MCF 10A (cell line): ENCODE data around the gene CSF2RB. TPM values are rescaled to one million over a fixed set of nuclear protein-coding genes. Genes with fewer than 3 reads are reported as not detected.

ENCODE experiments used
- BruUV-seq: library from RNA; stranded (reverse); fragments of 400-500 nt; replicated peaks from 2 replicates; lab custom pipeline; 2021; lab: Mats Ljungman, UMichigan
- CTCF ChIA-PET: fragments of 300-600 bp; sonication (Branson Sonifier 250); formaldehyde crosslinking; extraction: SDS; loops from one replicate; lab custom pipeline; 2021; ENCODE audit warnings: antibody characterized with exemption, inconsistent platforms; lab: Yijun Ruan, JAX
- POLR2A ChIA-PET: fragments of 300-600, 350-650 bp; sonication (Branson Sonifier 250); formaldehyde crosslinking; extraction: SDS; loops from one replicate; lab custom pipeline; 2020; ENCODE audit warnings: antibody characterized with exemption, inconsistent platforms; lab: Yijun Ruan, JAX
- DNase-seq: peaks from one replicate; pipeline ENCODE4 v3.0.0-alpha.2; 2018; ENCODE audit not compliant: unreplicated experiment
- H3K27ac Mint-ChIP-seq: one replicate; pipeline ENCODE4 v1.8.0; 2022; ENCODE audit warnings: mild to moderate bottlenecking, low read depth, mixed read lengths; ENCODE audit not compliant: unreplicated experiment
- H3K27me3 Mint-ChIP-seq: one replicate; pipeline ENCODE4 v1.8.0; 2022; ENCODE audit warnings: mixed read lengths; ENCODE audit not compliant: insufficient read depth, unreplicated experiment
- H3K36me3 Mint-ChIP-seq: one replicate; pipeline ENCODE4 v1.8.0; 2022; ENCODE audit warnings: mild to moderate bottlenecking, moderate library complexity, mixed read lengths; ENCODE audit not compliant: insufficient read depth, unreplicated experiment
- H3K4me1 Mint-ChIP-seq: one replicate; pipeline ENCODE4 v1.8.0; 2022; ENCODE audit warnings: mixed read lengths; ENCODE audit not compliant: insufficient read depth, unreplicated experiment
- H3K4me3 Mint-ChIP-seq: one replicate; pipeline ENCODE4 v1.8.0; 2022; ENCODE audit warnings: mild to moderate bottlenecking, moderate library complexity, mixed read lengths; ENCODE audit not compliant: unreplicated experiment
- H3K9me3 Mint-ChIP-seq: one replicate; pipeline ENCODE4 v1.8.0; 2022; ENCODE audit warnings: mixed read lengths; ENCODE audit not compliant: unreplicated experiment
- intact Hi-C: fragments of 100-400 bp; cut with micrococcal nuclease; formaldehyde crosslinking; loops from 2 replicates; pipeline ENCODE4 v1.14.1; 2022
- total RNA-seq: library from RNA; stranded (reverse); gene quantifications from 2 replicates; pipeline ENCODE4 v1.2.3, GENCODE V29; 2022
- TF ChIP-seq, protein P1 (sequence below): fragments of 200-600 bp; IDR thresholded peaks from one replicate; pipeline ENCODE4 v1.8.0; 2022; ENCODE audit warnings: antibody characterized with exemption, mild to moderate bottlenecking; ENCODE audit not compliant: unreplicated experiment

The CSF2RB gene
- total RNA-seq, 1 experiment from 2014 or later, result not detected

DNA sequence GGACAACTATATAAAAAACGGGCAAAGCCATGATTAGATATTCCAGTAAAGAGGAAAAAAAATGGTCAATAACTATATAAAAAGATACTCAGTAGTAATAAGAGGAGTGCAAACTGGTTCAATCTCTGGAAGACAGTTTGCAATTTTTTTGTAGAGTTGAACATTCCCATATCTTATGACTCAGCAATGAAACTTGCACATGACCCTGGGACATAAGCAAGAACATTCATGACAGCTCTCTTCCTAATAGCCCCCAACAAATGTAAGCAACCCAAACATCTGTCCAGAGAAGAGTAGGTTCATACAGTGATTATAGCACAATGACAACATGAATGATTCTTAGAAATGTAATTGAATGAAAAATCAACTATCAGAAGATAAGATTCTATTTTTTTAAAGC lies 21.8 kb upstream of the CSF2RB start:
- H3K4me1 Mint-ChIP-seq, result no peaks in the 10 kb centered on the region
- TF ChIP-seq, protein P1, sequence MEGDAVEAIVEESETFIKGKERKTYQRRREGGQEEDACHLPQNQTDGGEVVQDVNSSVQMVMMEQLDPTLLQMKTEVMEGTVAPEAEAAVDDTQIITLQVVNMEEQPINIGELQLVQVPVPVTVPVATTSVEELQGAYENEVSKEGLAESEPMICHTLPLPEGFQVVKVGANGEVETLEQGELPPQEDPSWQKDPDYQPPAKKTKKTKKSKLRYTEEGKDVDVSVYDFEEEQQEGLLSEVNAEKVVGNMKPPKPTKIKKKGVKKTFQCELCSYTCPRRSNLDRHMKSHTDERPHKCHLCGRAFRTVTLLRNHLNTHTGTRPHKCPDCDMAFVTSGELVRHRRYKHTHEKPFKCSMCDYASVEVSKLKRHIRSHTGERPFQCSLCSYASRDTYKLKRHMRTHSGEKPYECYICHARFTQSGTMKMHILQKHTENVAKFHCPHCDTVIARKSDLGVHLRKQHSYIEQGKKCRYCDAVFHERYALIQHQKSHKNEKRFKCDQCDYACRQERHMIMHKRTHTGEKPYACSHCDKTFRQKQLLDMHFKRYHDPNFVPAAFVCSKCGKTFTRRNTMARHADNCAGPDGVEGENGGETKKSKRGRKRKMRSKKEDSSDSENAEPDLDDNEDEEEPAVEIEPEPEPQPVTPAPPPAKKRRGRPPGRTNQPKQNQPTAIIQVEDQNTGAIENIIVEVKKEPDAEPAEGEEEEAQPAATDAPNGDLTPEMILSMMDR, result no peak
- no peaks in the 10 kb centered on the region for H3K9me3 Mint-ChIP-seq
- no peaks in the 10 kb centered on the region for H3K36me3 Mint-ChIP-seq
- DNase-seq, result no peak
- no TSS peak for BruUV-seq
- no peak overlapping the region for H3K27ac Mint-ChIP-seq
- peaks cover 72% of the 10 kb centered on the region for H3K27me3 Mint-ChIP-seq
- POLR2A ChIA-PET, result no interaction called here
- CTCF ChIA-PET, result interaction anchor here (0.7 to 1.2 kb wide), 4 partner anchors 16 to 36 kb away, joined by 3 to 5 read pairs (median 3); no protein-coding TSS in a partner anchor
- H3K4me3 Mint-ChIP-seq, result no peak overlapping the region
- intact Hi-C loops, result no loop called here

DNA sequence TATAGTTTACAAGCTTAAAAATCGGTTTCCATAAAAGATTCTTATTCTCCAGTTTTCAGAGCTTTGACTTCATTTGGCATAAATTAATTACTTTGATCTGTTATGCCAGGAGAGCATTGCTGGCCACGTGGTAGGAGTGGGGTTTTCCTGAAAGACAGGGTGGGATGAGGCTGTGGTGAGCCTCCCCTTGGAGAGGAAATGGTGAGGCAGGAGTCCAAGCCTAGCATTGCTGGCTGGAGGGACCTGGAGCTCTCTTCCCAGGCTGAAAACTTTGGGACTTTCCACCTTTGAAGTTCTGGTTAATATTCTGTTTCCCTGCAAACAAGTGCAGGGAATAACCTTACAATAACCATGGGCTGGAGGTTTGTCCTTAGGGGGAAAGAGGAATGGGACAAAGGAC lies 21.1 kb upstream of the CSF2RB start:
- H3K9me3 Mint-ChIP-seq, result no peaks in the 10 kb centered on the region
- ChIA-PET CTCF (interaction anchor here (0.7 to 1.2 kb wide), 4 partner anchors 16 to 36 kb away, joined by 3 to 5 read pairs (median 3); no protein-coding TSS in a partner anchor), POLR2A (no interaction called here)
- no peak for DNase-seq
- BruUV-seq, result no TSS peak
- H3K27ac Mint-ChIP-seq, result no peak overlapping the region
- no peaks in the 10 kb centered on the region for H3K4me1 Mint-ChIP-seq
- intact Hi-C loops, result no loop called here
- H3K4me3 Mint-ChIP-seq, result no peak overlapping the region
- peaks cover 79% of the 10 kb centered on the region for H3K27me3 Mint-ChIP-seq
- TF ChIP-seq, protein P1, result no peak
- H3K36me3 Mint-ChIP-seq, result no peaks in the 10 kb centered on the region

DNA sequence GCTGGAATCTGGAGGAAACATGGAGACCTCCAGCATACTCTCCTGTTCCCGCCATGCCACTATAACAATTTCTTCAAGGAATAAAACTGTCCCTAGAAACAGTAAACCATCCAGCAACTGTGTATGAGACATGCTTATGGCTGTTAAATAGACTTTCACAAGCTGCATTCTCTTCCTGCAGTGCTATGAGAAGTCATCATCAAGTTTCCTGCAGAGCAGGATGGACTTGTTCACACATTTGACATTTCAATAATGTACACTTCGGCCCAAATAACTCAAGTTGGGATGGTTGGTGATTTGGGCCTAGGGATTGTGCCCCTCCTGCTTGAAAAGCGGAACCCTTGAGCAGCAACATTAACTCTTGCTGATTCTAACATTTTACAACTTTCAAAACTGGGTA lies 20.2 kb upstream of the CSF2RB start:
- H3K4me1 Mint-ChIP-seq, result no peaks in the 10 kb centered on the region
- POLR2A ChIA-PET, result no interaction called here
- no peaks in the 10 kb centered on the region for H3K9me3 Mint-ChIP-seq
- H3K36me3 Mint-ChIP-seq, result no peaks in the 10 kb centered on the region
- no peak overlapping the region for H3K4me3 Mint-ChIP-seq
- no peak overlapping the region for H3K27ac Mint-ChIP-seq
- BruUV-seq, result no TSS peak
- H3K27me3 Mint-ChIP-seq, result peaks cover 79% of the 10 kb centered on the region
- no peak for DNase-seq
- CTCF ChIA-PET, result no interaction called here
- TF ChIP-seq, protein P1, result no peak
- intact Hi-C loops, result no loop called here

DNA sequence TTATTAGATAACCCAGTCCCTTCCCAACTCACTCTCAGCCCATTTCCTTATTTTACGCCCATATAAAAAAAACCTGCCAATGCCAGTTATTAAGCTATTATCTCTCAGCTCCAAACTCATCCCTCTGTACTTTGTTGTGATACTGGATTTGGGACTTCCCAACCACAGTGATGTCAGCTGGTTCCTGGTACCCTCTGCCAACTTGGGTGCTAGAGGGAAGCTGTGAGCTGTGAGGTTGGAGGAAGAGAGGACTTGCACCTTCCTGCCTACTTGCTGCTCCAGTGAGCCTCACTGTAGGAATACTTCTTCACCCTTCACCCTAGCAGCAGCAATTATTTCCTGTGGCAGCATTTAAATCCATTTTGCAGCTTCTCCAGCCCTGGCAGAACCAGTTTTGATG lies 19.2 kb upstream of the CSF2RB start:
- H3K27ac Mint-ChIP-seq, result no peak overlapping the region
- no peaks in the 10 kb centered on the region for H3K9me3 Mint-ChIP-seq
- CTCF ChIA-PET, result interaction anchor here (0.7 kb wide), 1 partner anchor 82 kb away, joined by 3 read pairs; no protein-coding TSS in a partner anchor

More for the DNA sequence above, 19.2 kb upstream of the CSF2RB start:
- DNase-seq, result no peak
- no peaks in the 10 kb centered on the region for H3K4me1 Mint-ChIP-seq
- H3K36me3 Mint-ChIP-seq, result no peaks in the 10 kb centered on the region
- TF ChIP-seq, protein P1, result no peak
- H3K4me3 Mint-ChIP-seq, result no peak overlapping the region
- H3K27me3 Mint-ChIP-seq, result peaks cover 82% of the 10 kb centered on the region
- POLR2A ChIA-PET, result interaction anchor here (0.8 kb wide), 1 partner anchor 412 kb away, joined by 3 read pairs; no protein-coding TSS in a partner anchor
- BruUV-seq, result no TSS peak
- intact Hi-C loops, result no loop called here
